ENCODE data around the gene KCNMB3.
A peak's percentile ranks its signal among the peaks of the same experiment; 100 is the strongest.
"Not testable (repeated sequence)": the region's sequence is repeated elsewhere in the genome, so short reads cannot be mapped to it uniquely, and the experiment has no call there.

Gene KCNMB3

GRCh38 chr3:179263134-179263533 lies 12.2 kb upstream of the KCNMB3 start:
- DNase-seq, result no peak

- DNase-seq, result peak; percentile 75
Measured at GRCh38 chr3:179260949-179261765, 10.2 kb upstream of the KCNMB3 start.

GRCh38 chr3:179259959-179260756 lies 9.2 kb upstream of the KCNMB3 start:
- DNase-seq, result not testable (repeated sequence)

- no peak for DNase-seq
Measured at GRCh38 chr3:179258820-179259219, 7.9 kb upstream of the KCNMB3 start.

- not testable (repeated sequence) for DNase-seq
Measured at GRCh38 chr3:179257742-179258141, 6.8 kb upstream of the KCNMB3 start.

- no peak for DNase-seq
Measured at GRCh38 chr3:179256813-179257212, 5.9 kb upstream of the KCNMB3 start.

GRCh38 chr3:179247289-179248015 lies 3.5 kb downstream of the KCNMB3 start:
- DNase-seq, result no peak

- DNase-seq, result no peak
Measured at GRCh38 chr3:179244878-179245277, 6.0 kb downstream of the KCNMB3 start.

- not testable (repeated sequence) for DNase-seq
Measured at GRCh38 chr3:179242859-179243258, 8.1 kb downstream of the KCNMB3 start.

GRCh38 chr3:179240299-179240698 lies 10.6 kb downstream of the KCNMB3 start:
- DNase-seq, result not testable (repeated sequence)

GRCh38 chr3:179236669-179237301 lies 14.1 kb downstream of the KCNMB3 start:
- peak; percentile 78 for DNase-seq

GRCh38 chr3:179234199-179234598 lies 16.7 kb downstream of the KCNMB3 start:
- no peak for DNase-seq

- DNase-seq, result no peak
Measured at GRCh38 chr3:179233043-179233442, 17.9 kb downstream of the KCNMB3 start.

GRCh38 chr3:179229177-179229576 lies 21.7 kb downstream of the KCNMB3 start:
- DNase-seq, result no peak

- DNase-seq, result no peak
Measured at GRCh38 chr3:179227349-179227748, 23.6 kb downstream of the KCNMB3 start.

- no peak for DNase-seq
Measured at GRCh38 chr3:179224584-179224983, 26.3 kb downstream of the KCNMB3 start.

- DNase-seq, result no peak
Measured at GRCh38 chr3:179223548-179223947, 27.4 kb downstream of the KCNMB3 start.

- not testable (repeated sequence) for DNase-seq
Measured at GRCh38 chr3:179218213-179218612, 32.7 kb downstream of the KCNMB3 start.

GRCh38 chr3:179215550-179215949 lies 35.4 kb downstream of the KCNMB3 start:
- DNase-seq, result not testable (repeated sequence)

- no peak for DNase-seq
Measured at GRCh38 chr3:179200790-179201189, 50.1 kb downstream of the KCNMB3 start.

GRCh38 chr3:179196700-179197099 lies 54.2 kb downstream of the KCNMB3 start:
- DNase-seq, result no peak

- no peak for DNase-seq
Measured at GRCh38 chr3:179196098-179196497, 54.8 kb downstream of the KCNMB3 start.

GRCh38 chr3:179194931-179195330 lies 56.0 kb downstream of the KCNMB3 start:
- no peak for DNase-seq
